Breast epithelium (tissue), 3 donors: ENCODE data around the gene CACNA1H.

Experiments
- POLR2AphosphoS5 ChIP-seq, 3 donors: sonication (generic); formaldehyde crosslinking; IDR thresholded peaks; one replicate each; pipeline ENCODE4 v1.6.1; 2017; ENCODE audit warnings: antibody characterized with exemption in 3 of 3
- TF ChIP-seq, protein P1 (sequence below), 3 donors: fragments of 450-650 bp; IDR thresholded peaks; one replicate each; pipeline ENCODE4 v1.5.1; 2016 to 2017; ENCODE audit warnings: antibody characterized with exemption in 3 of 3, mild to moderate bottlenecking in 3 of 3, moderate library complexity in 3 of 3

DNA sequence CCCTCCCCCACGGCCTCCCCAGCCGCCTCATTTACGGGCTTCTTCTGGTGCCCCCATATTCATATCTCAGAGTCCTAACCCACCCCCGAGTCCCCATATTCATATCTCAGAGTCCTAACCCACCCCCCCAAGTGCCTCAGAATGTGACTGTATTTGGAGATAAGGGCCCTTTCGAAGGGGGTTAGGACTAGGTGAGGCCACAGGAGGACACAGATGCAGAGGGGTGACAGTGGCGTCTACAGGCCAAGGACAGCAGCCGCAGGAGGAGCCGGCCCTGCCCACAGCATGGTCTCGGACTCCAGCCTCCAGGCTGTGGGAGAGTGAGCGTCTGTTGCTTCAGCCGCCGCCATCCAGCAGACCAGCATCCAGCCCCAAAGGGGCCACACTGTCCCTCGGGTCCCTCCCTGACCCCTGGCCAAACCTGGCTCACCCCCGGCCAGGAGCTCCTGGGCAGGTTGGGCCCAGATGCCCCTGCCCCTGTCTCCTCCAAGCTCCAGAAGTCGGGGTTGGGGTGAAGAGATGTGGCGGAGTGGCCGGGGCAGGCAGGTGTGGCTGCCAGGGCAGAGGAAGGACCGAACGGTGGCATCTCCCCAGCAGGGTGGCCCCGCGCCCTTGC is 25.5 kb downstream of the CACNA1H start:
- TF ChIP-seq, protein P1, sequence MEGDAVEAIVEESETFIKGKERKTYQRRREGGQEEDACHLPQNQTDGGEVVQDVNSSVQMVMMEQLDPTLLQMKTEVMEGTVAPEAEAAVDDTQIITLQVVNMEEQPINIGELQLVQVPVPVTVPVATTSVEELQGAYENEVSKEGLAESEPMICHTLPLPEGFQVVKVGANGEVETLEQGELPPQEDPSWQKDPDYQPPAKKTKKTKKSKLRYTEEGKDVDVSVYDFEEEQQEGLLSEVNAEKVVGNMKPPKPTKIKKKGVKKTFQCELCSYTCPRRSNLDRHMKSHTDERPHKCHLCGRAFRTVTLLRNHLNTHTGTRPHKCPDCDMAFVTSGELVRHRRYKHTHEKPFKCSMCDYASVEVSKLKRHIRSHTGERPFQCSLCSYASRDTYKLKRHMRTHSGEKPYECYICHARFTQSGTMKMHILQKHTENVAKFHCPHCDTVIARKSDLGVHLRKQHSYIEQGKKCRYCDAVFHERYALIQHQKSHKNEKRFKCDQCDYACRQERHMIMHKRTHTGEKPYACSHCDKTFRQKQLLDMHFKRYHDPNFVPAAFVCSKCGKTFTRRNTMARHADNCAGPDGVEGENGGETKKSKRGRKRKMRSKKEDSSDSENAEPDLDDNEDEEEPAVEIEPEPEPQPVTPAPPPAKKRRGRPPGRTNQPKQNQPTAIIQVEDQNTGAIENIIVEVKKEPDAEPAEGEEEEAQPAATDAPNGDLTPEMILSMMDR (IDR thresholded peaks at IDR 0.05) = no peak
- no peak for TF ChIP-seq POLR2AphosphoS5 (IDR thresholded peaks at IDR 0.05)
